ENCODE measurements around the gene ACAD11.
"Not testable (repeated sequence)": the region's sequence is repeated elsewhere in the genome, so short reads cannot be mapped to it uniquely, and the experiment has no call there.

- not testable (repeated sequence) for TF ChIP-seq EP300, CTCF (IDR thresholded peaks at IDR 0.05)
Observed at GRCh38 chr3:132641427-132641826, 18.2 kb downstream of the ACAD11 start.

Measured in upper lobe of left lung (tissue), 4 donors.